Measurements from ENCODE around the gene TTC7B. TPM values are rescaled to one million over a fixed set of nuclear protein-coding genes. Genes with fewer than 3 reads are reported as not detected.

Gene TTC7B
- total RNA-seq, 1 experiment from 2014 or later = 40.9 TPM

- in situ Hi-C loops (cut with HindIII; ENCODE audit: low pct_unique_long_range_greater_than_20kb, low sequenced_read_pairs) (no loop called here), intact Hi-C loops (cut with micrococcal nuclease; ENCODE audit: unreplicated experiment) (no loop called here)
- TF ChIP-seq POLR2AphosphoS5 (IDR thresholded peaks at IDR 0.05; ENCODE audit: low read depth, low read length) = no peak
- no peak for TF ChIP-seq SIN3A (IDR thresholded peaks at IDR 0.05; ENCODE audit: borderline replicate concordance, insufficient read depth, low read depth, low read length)
- TF ChIP-seq TCF7L2 (IDR thresholded peaks at IDR 0.05; ENCODE audit: low read depth, low read length) = no peak
- DNase-seq (ENCODE audit: low read depth, low spot score) (no peak), ATAC-seq (no peak)
- Histone ChIP-seq H3K36me3 (ENCODE audit: control insufficient read depth, insufficient read depth, low read length) (no peaks in the 10 kb centered on the region), H3K27me3 (ENCODE audit: control insufficient read depth, insufficient read depth, low read length) (no peaks in the 10 kb centered on the region), H3K4me3 (ENCODE audit: low read depth in 2 of 2, low read length in 2 of 2) (no peak overlapping the region), H3K4me1 (ENCODE audit: control insufficient read depth, insufficient read depth, low read length) (no peaks in the 10 kb centered on the region), H3K27ac (ENCODE audit: low read length) (no peak overlapping the region), H3K9me3 (ENCODE audit: control insufficient read depth, insufficient read depth, low read depth, low read length) (no peaks in the 10 kb centered on the region)
- ChIA-PET POLR2A (no interaction called here), CTCF (no interaction called here)
- no TSS peak for BruUV-seq (replicated peaks)
Measured at GRCh38 chr14:90541076-90541634, 275.1 kb downstream of the TTC7B start.

GRCh38 chr14:90540437-90540836, 275.8 kb downstream of the TTC7B start:
- ChIA-PET CTCF (no interaction called here), POLR2A (interaction anchor here (0.7 kb wide), 1 partner anchor 1283 kb away, joined by 3 read pairs; no protein-coding TSS in a partner anchor)
- DNase-seq (ENCODE audit: low read depth, low spot score) (no peak), ATAC-seq (no peak)
- in situ Hi-C loops (cut with HindIII; ENCODE audit: low pct_unique_long_range_greater_than_20kb, low sequenced_read_pairs) = no loop called here
- no TSS peak for BruUV-seq (replicated peaks)
- H3K4me3 ChIP-seq (ENCODE audit: low read depth in 2 of 2, low read length in 2 of 2) = no peak overlapping the region
- TF ChIP-seq CTCF (IDR thresholded peaks at IDR 0.05) (no peak), TCF7L2 (IDR thresholded peaks at IDR 0.05; ENCODE audit: low read depth, low read length) (no peak), SIN3A (IDR thresholded peaks at IDR 0.05; ENCODE audit: borderline replicate concordance, insufficient read depth, low read depth, low read length) (no peak), POLR2AphosphoS5 (IDR thresholded peaks at IDR 0.05; ENCODE audit: low read depth, low read length) (no peak)
- TF ChIP-seq, protein P1, sequence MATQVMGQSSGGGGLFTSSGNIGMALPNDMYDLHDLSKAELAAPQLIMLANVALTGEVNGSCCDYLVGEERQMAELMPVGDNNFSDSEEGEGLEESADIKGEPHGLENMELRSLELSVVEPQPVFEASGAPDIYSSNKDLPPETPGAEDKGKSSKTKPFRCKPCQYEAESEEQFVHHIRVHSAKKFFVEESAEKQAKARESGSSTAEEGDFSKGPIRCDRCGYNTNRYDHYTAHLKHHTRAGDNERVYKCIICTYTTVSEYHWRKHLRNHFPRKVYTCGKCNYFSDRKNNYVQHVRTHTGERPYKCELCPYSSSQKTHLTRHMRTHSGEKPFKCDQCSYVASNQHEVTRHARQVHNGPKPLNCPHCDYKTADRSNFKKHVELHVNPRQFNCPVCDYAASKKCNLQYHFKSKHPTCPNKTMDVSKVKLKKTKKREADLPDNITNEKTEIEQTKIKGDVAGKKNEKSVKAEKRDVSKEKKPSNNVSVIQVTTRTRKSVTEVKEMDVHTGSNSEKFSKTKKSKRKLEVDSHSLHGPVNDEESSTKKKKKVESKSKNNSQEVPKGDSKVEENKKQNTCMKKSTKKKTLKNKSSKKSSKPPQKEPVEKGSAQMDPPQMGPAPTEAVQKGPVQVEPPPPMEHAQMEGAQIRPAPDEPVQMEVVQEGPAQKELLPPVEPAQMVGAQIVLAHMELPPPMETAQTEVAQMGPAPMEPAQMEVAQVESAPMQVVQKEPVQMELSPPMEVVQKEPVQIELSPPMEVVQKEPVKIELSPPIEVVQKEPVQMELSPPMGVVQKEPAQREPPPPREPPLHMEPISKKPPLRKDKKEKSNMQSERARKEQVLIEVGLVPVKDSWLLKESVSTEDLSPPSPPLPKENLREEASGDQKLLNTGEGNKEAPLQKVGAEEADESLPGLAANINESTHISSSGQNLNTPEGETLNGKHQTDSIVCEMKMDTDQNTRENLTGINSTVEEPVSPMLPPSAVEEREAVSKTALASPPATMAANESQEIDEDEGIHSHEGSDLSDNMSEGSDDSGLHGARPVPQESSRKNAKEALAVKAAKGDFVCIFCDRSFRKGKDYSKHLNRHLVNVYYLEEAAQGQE (IDR thresholded peaks at IDR 0.05; ENCODE audit: insufficient read depth in 1 of 2, low read depth in 2 of 2, low read length in 1 of 2) = no peak
- H3K27me3 ChIP-seq (ENCODE audit: control insufficient read depth, insufficient read depth, low read length) = no peaks in the 10 kb centered on the region
- intact Hi-C loops (cut with micrococcal nuclease; ENCODE audit: unreplicated experiment) = no loop called here
- H3K36me3 ChIP-seq (ENCODE audit: control insufficient read depth, insufficient read depth, low read length) = no peaks in the 10 kb centered on the region
- H3K27ac ChIP-seq (ENCODE audit: low read length) = no peak overlapping the region
- H3K4me1 ChIP-seq (ENCODE audit: control insufficient read depth, insufficient read depth, low read length) = no peaks in the 10 kb centered on the region
- H3K9me3 ChIP-seq (ENCODE audit: control insufficient read depth, insufficient read depth, low read depth, low read length) = no peaks in the 10 kb centered on the region

DNA sequence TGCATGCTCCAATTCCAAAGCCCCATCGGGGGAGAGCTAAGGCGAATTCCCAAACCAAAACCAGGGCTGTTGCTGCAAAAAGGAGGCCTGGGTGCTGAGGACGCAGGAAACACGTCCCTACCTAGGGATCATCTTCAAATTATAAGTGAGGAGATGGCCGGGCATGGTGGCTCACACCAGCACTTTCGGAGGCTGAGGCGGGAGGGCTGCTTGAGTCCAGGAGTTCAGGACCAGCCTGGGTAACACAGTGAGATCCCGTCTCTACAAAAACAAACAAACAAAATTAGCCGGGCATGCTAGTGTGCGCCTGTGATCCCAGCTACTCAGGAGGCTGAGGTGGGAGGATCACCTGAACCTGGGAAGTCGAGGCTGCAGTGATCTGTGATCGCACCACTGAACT, 276.2 kb downstream of the TTC7B start:
- H3K27me3 ChIP-seq (ENCODE audit: control insufficient read depth, insufficient read depth, low read length) = no peaks in the 10 kb centered on the region
- H3K4me1 ChIP-seq (ENCODE audit: control insufficient read depth, insufficient read depth, low read length) = no peaks in the 10 kb centered on the region
- in situ Hi-C loops (cut with HindIII; ENCODE audit: low pct_unique_long_range_greater_than_20kb, low sequenced_read_pairs) (no loop called here), intact Hi-C loops (cut with micrococcal nuclease; ENCODE audit: unreplicated experiment) (no loop called here)
- no peak overlapping the region for H3K4me3 ChIP-seq (ENCODE audit: low read depth in 2 of 2, low read length in 2 of 2)
- no peak for TF ChIP-seq SIN3A (IDR thresholded peaks at IDR 0.05; ENCODE audit: borderline replicate concordance, insufficient read depth, low read depth, low read length)
- no peak for TF ChIP-seq TCF7L2 (IDR thresholded peaks at IDR 0.05; ENCODE audit: low read depth, low read length)
- H3K27ac ChIP-seq (ENCODE audit: low read length) = no peak overlapping the region
- DNase-seq (ENCODE audit: low read depth, low spot score) (no peak), ATAC-seq (no peak)
- H3K36me3 ChIP-seq (ENCODE audit: control insufficient read depth, insufficient read depth, low read length) = no peaks in the 10 kb centered on the region
- H3K9me3 ChIP-seq (ENCODE audit: control insufficient read depth, insufficient read depth, low read depth, low read length) = no peaks in the 10 kb centered on the region
- BruUV-seq (replicated peaks) = no TSS peak
- ChIA-PET POLR2A (interaction anchor here (0.7 kb wide), 1 partner anchor 1284 kb away, joined by 3 read pairs; no protein-coding TSS in a partner anchor), CTCF (no interaction called here)
